ENCODE measurements around the gene FHOD3.

- TF ChIP-seq CTCF (IDR thresholded peaks at IDR 0.05) (no peak), POLR2A (IDR thresholded peaks at IDR 0.05; ENCODE audit: low read depth) (no peak)
These were observed 162.9 kb downstream of the FHOD3 start for GRCh38 chr18:36460324-36460850.

All from esophagus muscularis mucosa (tissue), 3 donors.